NCI-H1694 treated with DMSO at 0.1 percent for 48 hours (cell line): ENCODE measurements around the gene DENND1C.
"Not testable (repeated sequence)": the region's sequence is repeated elsewhere in the genome, so short reads cannot be mapped to it uniquely, and the experiment has no call there.

Source experiments
- DNase-seq: peaks from one replicate; lab custom pipeline; 2025; lab: John Stamatoyannopoulos, UW

The DENND1C gene

DNA sequence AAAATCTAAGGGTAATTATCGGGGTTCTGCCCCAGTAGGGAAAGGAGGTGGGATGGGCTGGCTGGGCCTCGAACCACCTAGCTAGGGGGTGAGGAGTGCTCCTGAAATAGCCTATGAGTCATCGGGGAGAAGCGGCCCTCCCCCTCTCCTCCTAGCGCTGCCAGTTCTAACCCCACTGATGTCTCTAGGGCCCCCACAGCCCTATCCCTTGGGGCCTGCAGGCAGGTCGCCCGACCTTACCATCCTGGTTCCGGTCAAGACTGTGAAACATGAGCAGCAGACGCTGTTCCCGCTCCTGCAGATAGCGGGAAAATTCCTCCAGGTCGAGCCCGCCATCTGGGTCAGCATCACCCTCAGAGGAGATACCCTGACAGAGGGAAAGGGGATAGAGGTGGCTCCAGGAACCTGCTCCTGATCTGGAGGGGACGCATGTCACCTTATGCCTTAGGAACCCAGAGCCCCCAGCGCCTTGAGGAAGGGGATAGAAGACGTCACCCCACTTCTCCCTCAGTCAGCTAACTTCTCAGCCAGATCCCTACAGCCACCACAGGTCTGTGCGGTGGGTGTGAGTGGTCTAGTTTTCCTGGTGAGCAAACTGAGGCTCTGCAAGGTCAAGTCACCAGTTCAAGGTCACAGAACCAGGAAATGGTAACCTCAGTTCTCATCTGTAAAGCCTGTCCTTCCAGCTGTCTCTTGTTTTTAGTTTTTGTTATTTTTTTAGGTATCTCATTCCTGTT lies 23.5 kb downstream of the DENND1C start:
- no peak for DNase-seq

DNA sequence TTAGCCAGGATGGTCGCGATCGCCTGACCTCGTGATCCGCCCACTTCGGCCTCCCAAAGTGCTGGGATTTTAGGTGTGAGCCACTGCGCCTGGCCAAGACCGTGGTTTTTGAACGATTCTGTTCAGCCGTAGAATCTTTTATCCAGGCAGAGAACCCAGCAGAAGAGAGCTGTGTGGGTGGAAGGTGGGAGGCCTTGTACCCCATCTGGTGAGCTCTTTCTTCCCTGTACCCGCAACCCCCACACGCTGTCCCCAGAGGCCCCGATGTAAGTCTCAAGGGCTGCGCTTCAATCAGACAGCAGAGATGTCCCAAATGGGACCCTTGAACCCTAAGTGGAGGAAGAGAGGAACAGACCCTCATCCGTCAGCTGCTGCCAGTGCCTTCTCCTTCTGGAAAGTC lies 25.7 kb downstream of the DENND1C start:
- no peak for DNase-seq

DNA sequence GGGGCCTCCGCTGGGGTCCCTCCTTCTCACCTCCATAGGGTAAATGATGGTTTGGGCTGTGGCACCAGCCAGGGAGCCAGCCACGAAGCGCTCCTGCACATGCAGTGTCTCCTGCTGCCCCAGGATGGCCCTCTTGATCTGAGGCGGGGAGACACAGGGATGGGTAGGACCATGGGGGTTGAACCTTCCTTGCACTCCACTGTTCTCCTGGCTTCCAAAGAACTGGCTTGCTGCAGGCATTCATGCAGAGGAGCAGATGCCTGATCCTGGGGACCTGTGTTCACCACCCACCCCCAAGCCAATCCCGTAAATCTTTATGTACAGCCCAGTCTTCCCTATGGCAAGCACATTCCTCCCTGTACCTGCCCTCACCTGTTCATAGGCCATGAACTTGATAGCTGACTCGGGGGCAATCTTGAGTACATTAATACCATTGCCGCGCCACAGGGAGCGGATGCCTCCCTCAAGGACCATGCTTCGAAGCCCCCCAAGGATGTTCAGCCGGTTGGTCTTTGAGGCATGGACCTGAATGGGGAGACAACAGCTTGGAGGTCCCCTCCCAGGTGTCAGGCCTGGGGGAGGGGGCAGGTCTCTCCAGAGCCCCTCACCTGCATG lies 27.5 kb downstream of the DENND1C start:
- DNase-seq = no peak

DNA sequence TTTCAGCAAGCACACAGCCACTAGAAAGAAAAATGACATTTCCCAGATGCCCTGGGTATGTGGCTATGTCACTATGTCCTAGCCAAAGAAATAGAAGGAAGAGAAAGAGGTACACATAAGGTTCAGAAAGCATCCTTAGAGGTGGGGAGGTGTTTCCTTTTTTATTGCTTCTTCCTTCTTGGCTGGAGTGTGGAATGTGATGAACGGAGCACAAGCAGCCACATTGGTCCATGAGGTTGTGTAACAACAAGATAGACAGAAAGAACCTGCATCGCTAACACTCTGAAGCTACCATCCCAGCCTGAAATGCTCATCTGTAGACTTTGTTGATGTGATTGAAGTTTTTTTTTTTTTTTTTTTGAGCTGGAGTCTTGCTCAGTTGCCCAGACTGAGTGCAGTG lies 28.7 kb downstream of the DENND1C start:
- no peak for DNase-seq

DNA sequence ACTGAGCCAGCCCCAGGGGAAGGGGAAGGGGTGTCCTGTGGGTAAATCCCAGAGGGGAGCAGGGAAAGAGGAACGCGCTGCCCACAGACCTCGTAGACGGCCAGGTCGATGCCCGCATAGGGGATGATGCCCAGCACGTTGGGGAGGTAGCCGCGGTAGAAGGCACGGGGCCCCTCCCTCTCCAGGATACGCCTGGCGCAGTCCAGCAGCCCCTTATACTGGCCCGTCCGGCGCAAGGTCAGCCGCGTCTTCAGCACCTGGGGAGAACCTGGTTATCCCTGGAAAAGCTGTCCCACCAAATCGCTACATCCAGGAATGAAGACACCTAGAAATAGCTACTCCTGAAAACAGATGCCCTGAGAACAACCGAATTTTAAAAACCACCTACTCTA lies 29.4 kb downstream of the DENND1C start:
- no peak for DNase-seq

DNA sequence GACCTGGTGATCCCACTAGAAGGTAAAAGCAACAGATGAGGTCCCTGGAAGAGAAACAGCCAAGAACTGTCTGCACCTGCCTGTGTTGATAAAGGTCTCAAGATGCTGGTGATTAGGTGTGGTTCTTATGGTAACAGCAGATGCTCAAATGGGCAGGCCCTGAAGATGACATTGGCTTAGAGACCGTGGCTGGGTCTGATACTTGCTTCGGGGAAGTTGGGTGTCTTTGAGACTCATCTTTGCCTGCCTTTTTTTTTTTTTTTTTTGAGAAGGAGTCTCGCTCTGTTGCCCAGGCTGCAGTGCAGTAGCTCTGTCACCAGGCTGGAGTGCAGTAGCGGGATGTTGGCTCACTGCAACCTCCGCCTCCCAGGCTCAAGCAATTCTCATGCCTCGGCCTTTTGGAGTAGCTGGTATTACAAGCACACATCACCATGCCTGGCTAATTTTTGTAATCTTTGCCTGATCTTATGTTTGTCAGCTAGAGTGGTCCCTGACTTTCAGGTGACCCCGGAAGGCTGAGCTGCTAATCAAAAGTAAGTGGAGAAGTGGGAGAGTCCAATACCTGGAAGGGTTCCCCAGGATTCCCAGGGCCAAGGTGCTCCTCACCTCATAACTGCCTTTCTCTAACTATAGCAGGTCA lies 29.9 kb downstream of the DENND1C start:
- DNase-seq = no peak

DNA sequence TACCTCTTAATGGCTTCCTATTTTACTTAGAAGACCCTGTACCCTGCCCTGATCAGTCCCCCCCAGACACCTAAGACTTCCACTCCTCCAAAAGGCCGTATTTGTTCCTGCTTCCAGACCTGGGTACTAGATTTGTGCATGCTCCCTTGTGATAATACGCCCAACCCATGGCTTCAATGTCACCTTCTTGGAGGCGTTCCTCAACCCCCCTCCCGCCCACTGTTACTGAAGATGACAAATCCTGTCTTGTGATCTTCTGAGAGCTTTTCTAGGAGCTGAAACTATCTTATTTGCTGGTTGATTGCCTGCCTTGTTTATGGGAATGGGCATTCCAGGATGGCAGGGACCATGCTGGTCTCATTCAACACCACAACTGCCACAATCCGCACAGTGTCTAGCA lies 31.4 kb downstream of the DENND1C start:
- no peak for DNase-seq

DNA sequence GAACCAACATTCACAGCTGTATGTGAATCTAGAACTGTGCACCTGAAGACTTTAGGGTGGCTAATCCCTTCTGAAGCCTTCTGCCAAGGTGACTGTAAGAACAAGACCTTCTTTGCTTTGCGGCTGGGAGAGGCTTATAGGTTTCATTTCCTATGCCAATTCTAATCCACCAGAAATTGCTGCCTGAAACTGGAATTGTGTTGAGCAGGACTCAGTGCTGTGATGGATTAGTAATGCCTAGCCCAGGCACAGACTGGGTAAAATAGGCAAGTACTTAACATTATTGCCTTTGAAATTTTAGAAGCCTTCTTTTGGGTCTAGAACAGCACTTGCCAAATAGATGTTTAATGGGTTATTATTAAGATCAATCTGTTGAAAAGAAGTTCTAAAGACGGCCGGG lies 33.5 kb downstream of the DENND1C start:
- DNase-seq = no peak

DNA sequence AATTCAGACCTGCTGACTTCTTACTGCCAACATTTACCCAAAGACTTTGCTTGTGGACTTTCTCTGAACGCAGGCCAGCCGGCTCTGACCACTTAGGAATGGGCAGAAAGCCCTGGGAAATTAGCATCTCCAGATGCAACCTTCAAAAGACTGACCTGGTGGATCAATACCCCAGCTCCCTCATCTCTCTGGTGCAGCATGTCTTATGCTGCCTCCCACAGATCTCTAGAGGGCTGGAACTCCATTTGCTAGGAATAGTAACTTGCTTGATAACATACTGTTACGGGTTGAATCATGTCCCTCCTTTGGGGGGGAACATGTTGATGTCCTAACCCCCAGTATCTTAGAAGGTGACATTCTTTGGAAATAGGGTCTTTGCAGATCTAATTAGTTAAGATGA lies 35.1 kb downstream of the DENND1C start:
- DNase-seq = no peak

DNA sequence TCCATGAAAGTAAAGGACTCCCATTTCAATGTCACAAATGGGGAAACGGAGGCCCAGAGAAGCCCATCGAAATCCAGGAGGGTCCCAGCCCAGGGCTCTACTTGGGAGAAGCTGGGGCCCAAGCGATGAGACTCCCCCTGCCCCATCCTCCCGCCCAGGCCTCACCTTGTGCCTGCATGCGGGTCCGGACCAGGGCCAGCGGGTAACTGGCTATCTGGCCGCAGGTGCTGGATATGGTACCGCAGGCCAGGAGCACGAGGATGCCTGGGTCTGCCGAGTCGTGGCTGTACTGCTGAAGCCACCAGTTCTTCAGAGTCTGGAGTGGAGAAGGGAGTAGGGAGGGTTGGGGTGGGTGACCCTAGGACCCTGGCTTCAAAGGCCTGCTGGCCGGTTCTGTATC lies 37.6 kb downstream of the DENND1C start:
- no peak for DNase-seq

DNA sequence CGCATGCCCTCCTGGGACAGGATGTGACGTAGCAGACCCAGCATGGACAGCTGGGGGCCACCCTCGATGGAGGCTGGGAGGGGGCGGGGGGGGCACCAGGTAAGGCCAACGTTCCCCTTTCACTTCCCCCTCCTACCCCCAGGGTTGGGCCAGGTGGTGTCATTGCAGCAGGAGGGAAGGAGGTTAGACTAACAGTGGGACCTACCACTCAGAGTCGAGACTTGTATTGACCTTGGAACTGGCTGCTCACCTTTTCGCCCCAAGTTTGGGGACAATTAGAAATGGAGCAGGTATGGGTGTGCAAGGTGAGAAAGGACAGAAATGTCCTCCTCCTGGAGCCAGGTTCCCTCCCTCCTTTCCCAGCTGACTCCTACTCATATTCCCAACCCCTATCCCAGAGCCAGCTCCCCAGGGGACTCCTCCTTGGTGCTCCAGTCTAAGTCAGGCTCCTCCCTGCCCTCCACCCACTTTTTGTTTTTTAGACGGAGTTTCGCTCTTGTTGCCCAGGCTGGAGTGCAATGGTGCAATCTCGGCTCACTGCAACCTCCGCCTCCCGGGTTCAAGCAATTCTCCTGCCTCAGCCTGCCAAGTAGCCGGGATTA lies 39.4 kb downstream of the DENND1C start:
- DNase-seq = no peak

DNA sequence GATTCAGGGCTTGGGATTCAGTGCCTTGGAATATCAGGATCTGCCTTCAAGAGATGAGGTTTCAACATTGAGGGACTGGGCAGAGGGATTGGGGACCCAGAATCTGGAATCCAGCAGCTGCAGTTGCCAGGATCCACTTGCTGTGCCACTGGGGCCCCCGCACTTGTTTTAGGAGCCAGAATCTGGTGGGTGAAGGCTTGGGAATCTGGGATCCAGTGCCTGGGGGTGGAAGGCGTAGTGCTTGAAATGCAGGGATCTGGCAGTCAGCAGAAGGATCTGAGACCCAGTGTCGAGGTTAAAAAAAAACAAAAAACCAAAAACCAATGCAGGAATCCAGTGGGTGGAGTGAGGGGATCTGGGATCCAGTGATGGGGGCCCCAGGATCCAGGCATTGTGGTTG lies 40.7 kb downstream of the DENND1C start:
- no peak for DNase-seq

DNA sequence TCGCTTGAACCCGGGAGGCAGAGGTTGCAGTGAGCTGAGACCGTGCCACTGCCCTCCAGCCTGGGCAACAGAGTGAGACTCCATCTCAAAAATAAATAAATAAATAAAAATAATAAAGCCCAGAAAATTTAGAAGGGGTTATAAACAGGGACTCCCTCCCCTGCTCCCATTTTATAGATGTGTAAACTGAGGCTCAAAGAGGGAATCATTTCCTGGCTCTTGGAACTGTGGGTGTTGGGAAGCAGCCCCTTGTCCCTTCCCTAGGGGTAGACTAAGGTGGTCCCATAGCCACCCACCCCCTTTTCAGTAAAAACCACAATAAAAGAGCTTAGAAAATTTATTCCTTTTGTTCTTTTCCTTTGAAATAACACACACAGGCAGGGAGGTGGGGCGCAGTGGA lies 41.8 kb downstream of the DENND1C start:
- no peak for DNase-seq

DNA sequence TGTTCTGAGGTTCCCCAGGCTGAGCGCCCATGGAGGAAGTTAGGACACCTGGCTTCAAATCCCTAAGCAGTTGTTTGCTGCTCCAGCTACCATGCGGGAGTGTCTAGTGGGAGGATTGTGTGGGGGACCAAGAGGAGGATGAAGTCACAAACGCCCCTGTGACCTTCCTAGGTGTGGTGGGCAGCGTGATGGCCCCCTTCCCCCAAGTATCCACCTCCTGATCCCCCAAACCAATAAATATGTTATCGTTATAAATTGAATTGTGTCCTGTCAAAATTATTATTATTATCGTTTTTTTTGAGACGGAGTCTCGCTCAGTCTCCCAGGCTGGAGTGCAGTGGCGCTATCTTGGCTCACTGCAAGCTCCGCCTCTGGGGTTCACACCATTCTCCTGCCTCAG lies 47.9 kb downstream of the DENND1C start, which contains the start of gene SLC25A41:
SLC25A41 (minus strand) TSS at position 101 of the 400 bp plus-strand sequence; CDS start at position 31, 70 bp downstream.
- no peak for DNase-seq

DNA sequence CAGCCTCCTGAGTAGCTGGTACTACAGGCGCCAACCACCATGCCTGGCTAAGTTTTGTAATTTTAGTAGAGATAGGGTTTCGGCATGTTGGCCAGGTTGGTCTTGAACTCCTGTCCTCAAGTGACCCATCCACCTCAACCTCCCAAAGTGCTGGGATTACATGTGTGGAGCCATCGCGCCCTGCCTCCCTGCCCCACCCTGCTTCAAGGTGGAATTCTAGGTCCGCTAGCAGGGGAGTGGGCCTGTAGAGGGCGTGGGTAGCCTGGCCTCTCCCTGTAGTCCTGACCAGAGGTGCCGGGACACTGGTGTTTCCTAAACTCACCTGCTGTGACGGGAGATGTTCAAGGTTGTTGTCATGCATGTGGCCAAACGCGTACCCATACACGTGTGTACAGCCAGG lies 48.4 kb downstream of the DENND1C start:
- no peak for DNase-seq

DNA sequence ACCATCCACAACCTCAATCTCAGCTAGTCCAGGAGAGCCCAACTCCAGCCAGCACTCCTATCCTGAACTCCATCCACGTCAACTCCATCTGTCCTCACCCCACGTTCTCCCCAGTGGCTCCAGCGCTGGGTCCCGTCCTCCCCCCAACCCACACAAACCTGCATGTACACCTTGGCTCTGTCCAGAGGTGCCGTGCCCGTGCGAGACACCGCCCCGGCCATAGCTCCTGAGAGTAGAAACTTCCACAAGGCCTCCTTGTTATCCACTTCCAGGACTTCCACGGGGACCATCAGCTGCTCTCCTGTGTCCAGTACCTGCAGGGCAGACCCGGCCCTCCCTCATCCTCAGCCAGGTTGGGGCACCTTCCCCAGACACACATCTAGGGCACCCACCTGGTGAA lies 49.7 kb downstream of the DENND1C start:
- no peak for DNase-seq

DNA sequence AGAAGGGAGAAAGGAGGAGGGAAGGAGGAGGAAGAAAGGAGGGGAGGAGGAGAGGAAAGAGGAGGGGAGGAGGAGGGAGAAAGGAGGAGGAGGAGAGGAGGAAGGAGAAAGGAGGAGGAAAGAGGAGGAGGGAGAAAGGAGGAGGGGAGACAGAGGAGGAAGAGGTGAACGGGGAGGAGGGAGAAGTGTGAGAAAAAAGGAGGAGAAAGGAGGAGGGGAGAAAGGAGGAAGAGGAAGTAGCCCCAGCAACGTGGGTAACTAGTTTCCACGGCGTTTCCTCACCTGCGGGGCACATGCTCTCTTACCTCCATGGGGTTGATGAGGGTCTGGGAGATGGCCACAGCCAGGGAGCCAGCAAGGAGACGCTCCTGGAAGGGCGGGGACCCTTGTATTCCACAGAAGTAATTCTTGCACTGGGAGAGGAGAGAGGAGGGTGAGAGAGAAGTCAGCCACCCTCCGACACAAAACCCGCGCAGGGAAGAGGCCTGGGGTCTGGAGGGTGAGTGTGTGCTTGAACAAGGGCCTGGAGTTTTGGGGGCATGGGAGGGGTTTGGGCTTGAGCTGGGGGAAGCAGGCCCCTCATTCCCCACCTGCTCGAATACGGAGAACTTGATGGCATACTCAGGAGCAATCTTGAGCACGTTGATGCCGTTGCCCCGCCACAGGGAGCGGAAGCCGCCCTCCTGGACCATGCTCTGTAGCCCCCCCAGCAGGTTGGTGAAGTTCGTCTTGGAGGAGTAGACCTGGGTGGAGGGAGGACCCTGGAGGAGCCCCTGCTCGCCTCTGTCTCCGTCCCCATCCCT lies 52.0 kb downstream of the DENND1C start:
- no peak for DNase-seq

DNA sequence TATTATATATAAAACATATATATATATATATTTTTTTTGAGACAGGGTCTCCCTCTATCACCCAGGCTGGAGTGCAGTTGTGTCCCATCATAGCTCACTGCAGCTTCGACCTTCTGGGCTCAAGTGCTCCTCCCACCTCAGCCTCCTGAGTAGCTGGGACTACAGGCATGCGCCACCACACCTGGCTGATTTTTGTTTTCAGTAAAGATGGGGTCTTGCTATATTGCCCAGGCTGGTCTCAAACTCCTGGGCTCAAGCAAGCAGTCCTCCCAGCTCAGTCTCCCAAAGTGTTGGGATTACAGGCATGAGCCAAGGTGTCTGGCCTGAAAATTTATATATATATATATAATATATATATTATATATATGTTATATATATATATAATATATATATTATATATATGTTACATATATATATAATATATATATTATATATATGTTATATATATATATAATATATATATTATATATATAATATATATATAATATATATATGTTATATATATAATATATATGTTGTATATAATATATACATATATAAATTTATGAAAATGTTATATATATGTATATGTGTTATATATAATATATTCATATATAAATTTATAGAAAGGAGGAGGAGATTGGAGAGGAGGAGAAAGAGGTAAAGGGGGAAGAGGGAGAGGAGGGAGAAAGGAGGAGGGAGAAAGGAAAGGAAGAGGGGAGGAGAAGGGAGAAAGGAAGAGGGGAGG lies 52.7 kb downstream of the DENND1C start:
- DNase-seq = not testable (repeated sequence)

DNA sequence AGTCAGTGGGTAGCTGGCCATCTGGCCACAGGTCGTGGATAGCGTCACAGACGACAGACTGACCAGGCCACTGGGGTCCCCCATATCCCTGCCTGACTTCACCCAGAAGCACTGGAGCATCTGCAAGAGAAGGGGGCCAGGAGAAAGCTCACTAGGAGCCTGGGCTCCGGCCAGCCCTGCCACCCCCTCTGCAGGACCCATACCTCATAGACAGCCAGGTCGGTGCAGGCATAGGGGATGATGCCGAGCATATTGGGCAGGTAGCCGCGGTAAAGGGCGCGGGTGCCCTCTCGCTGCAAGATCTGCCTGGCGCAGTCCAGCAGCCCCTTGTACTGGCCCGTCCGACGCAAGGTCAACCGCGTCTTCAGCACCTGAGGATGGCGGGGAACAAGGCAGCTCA lies 54.5 kb downstream of the DENND1C start:
- DNase-seq = no peak

DNA sequence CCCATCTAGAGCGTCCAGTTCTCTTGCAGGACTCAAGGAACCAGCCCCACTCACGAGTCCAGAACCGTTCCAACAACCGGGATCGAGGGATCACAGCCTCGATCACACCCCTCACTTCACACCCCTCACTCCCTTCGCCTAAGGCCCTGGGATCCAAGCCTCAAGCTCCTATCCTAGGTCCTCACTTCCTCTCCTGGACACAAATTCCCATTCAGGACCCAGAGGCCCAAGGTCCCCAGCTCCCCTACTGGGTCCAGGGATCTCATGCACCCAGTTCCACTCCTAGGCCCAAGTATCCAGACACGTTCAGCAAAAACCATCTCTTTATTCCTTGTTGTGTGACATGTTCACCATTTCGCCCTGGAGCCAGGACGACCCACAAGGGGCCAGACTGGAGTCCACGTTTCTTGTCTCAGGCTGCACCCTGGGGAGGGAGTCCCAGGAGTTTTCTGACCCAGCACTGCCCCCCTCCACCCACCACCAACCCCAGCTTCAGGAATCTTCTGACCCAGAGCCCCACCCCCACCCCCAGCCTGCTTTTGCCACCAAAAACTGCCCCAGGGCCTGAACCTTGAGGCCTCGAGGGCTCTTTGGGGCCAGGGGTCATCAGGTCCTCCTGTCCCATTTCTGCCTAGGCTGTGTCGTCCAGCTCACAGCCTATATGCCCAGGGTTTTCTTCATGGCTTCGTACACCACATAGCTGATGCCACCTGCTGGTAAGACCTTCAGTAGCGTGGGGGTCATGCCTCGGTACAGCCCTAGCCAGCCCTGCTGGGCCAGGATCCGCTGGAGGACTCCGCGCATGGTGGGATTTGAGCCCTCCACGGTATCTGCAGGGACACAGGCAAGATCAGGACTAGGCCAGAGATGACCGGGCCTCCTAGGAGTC lies 55.6 kb downstream of the DENND1C start:
- DNase-seq = no peak
